HG03103 (cell line): Measurements from ENCODE around the gene RB1.

Experiments used
- ATAC-seq: cut with Tn5 transposase; IDR thresholded peaks from one replicate; pipeline ENCODE4 v1.9.1; 2021; ENCODE audit warnings: low read depth; ENCODE audit not compliant: unreplicated experiment

The RB1 gene

GRCh38 chr13:48303359-48304142, at the start of gene RB1:
Gene RB1, plus strand, starts transcription at chr13:48303751. Its CDS starts 162 bp downstream, at chr13:48303913.
- peak; percentile 58 for ATAC-seq

GRCh38 chr13:48253849-48254248, 49.7 kb upstream of the RB1 start:
- ATAC-seq: no peak

DNA sequence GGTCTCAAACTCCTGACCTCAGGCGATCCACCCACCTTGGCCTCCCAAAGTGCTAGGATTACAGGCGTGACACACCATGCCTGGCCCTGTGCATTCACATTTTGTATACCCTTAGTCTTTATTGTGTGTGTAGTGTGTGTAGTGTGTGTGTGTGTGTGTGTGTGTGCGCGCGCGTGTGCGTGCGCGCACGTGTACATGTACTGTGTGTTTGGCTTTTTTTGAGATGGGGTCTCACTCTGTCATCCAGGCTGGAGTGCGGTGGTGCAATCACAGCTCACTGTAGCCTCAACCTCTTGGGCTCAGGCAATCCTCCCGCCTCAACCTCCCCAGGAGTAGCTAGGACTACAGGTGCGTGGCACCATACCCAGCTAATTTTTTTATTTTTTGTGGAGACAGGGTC, 48.5 kb upstream of the RB1 start:
- no peak for ATAC-seq

GRCh38 chr13:48255954-48256353, 47.6 kb upstream of the RB1 start:
- no peak for ATAC-seq

GRCh38 chr13:48258002-48258401, 45.5 kb upstream of the RB1 start:
- ATAC-seq: no peak

GRCh38 chr13:48258430-48258829, 45.1 kb upstream of the RB1 start:
- no peak for ATAC-seq

DNA sequence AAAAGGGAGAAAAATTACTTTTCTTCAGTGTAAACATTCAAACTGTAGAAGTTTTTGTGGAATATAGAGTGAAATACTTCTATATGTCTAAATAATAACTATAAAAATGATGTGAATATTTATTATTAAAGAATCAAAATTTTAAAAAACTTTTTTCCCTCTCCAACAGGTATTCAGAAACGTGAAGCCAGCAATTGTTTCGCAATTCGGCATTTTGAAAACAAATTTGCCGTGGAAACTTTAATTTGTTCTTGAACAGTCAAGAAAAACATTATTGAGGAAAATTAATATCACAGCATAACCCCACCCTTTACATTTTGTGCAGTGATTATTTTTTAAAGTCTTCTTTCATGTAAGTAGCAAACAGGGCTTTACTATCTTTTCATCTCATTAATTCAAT, 42.6 kb upstream of the RB1 start:
- ATAC-seq: no peak

GRCh38 chr13:48263196-48263595, 40.4 kb upstream of the RB1 start:
- ATAC-seq: no peak

- ATAC-seq: no peak
Measured at GRCh38 chr13:48264058-48264457, 39.5 kb upstream of the RB1 start.

DNA sequence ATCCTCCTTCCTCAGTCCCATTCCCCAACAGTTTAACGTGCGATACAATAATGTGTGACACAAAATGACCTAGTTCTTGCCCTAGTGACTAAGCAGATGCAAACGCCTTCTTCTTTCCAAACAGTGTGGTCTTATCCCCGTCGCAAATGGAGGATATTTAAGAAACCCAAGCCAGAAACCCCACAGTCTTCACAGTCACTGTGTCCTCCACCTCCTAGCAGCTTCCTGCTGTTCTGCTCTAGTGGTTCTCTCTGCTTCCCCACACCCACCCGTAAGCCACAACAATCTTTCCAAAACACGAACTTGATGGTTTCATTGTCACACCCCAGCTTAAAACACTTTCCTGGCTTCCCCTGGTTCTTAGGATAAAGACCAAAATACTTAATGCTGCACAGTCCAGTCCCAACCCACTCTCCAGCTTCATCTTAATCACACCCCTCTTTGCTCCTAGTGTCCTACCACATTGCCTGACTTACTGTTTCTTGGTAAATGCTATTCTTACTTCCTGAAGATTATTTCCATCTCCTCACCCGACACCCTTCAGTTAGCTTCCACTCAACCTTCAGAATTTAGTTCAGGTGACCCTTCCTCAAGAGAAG, 38.2 kb upstream of the RB1 start:
- ATAC-seq: no peak

DNA sequence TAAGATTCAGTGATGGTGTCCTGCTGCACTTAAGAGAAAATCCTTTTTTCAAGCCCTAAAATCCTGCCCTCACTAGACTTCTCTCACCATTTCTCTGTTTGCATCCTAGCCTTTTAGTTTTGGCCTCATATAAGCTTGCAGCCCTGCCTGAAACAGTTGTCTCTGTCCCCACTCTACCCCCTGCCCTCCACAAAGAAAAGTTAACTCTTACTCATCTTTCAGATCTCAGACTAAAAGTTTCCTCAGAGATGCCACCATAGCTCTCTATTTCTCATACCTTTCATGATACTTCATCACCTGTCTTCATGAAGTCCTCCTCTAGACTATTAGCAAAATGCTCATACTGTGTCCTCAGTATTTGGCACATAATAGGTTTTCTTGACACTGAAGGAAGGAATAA, 37.4 kb upstream of the RB1 start:
- no peak for ATAC-seq

DNA sequence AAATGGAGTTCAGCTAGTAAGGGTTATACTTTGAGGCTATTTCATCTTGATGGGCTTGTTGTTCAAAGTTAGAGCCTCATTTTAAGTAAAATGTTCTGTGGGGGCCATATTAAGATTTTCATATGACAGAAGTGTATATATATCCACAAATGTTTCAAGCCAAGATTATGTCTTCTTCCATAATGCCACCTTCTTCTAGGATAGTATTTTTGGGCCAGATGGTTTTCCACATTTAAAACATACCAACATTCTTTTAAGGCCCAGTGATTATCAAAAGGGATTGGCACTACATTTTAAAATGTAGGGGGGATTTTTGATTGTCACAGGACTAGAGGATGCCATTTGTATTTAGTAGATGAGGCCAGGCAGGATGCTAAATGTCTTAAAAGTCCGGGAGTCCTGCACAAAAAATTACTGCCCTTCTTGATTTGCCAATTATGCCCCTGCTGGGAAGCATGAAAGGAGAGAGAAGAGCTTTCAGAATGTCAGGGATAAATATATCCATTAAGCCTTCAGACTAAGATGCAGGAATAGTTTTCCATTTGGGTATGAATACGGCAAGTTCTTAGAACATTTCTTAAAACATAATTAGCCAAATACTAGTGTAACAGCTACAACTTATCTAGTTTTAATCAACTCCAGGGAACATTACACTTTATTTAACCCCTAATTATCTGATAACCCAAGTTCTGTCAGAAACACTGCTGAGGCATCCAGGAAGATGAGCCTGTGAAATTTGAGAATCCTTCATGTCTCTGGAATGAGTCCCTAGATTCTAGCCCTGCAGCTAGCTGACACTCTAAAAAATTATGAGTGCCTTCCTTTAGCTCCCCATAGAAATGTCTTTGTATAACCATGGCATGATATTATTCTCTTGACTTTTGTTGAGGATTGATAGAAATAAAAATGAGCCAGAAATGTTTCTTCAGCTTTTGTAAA, 36.6 kb upstream of the RB1 start:
- ATAC-seq: no peak

DNA sequence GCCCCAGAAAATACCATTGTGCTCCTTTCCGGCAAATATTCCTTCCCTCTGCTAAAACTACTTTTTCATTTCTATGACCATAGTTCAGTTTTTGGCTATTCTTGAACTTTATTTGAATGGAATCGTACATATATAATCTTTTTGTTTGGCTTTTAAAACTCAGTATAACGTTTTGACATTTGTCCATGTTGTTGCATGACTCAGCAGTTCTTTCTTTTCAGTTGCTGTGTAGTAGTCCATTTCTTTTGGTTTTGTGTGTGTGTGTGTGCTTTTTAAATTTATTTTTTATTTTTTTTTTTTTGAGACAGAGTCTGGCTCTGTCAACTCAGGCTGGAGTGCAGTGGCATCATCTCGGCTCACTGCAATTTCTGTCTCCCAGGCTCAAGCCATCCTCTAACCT, 35.5 kb upstream of the RB1 start:
- no peak for ATAC-seq

GRCh38 chr13:48273346-48273745, 30.2 kb upstream of the RB1 start:
- no peak for ATAC-seq

GRCh38 chr13:48275507-48275906, 28.0 kb upstream of the RB1 start:
- no peak for ATAC-seq

GRCh38 chr13:48278806-48279205, 24.7 kb upstream of the RB1 start:
- ATAC-seq: no peak

- ATAC-seq: no peak
Measured at GRCh38 chr13:48281556-48281955, 22.0 kb upstream of the RB1 start.

DNA sequence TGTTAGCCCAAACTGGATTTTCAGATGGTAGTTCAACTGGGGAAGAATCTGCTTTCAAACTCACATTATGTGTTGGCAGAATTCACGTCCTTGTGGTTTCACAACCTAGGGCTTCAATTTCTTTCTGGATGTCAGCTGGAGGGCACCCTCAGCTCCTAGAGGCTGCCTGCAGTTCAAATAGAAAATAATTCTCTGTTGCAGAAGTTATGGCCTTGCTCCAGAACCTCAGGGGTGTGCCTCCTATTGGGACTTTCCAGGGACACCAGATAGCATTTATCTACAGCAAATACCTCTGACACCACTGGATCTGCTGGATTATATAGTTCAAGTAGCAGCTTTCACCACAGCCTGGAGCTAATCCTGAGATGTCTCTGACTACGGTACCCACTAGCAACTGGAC, 11.8 kb upstream of the RB1 start:
- no peak for ATAC-seq

GRCh38 chr13:48292650-48293049, 10.9 kb upstream of the RB1 start:
- no peak for ATAC-seq

- no peak for ATAC-seq
Measured at GRCh38 chr13:48294653-48295052, 8.9 kb upstream of the RB1 start.

DNA sequence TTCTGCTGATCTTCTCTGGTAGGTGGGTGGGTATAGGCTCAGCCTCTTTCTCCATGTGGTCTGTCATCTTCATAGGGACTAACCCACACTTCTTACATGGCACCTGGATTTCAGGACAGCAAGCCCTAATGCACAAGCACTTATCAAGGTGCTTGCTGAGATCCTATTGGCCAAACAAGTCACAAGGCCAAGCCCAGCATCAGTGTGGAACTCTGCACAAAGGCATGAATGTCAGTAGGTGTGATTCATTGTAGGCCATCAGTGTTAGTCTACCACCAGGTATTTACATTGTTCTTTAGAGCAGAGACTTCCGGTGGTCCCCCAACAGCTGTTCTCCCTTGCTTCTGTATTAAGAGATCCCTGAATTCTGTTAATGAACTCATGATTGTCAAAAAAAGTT, 8.3 kb upstream of the RB1 start:
- ATAC-seq: no peak
